H1 (cell line): ENCODE data around the gene CAD. TPM values are rescaled to one million over a fixed set of nuclear protein-coding genes. Genes with fewer than 3 reads are reported as not detected.

Source experiments
- CTCF ChIA-PET: fragments of 300-600 bp; sonication (Branson Sonifier 250); formaldehyde crosslinking; loops from one replicate; lab custom pipeline; 2021; ENCODE audit not compliant: partially characterized antibody; lab: Charles Lee
- POLR2A ChIA-PET: fragments of 300-600 bp; sonication (Branson Sonifier 250); formaldehyde crosslinking; loops from one replicate; lab custom pipeline; 2021; ENCODE audit warnings: inconsistent platforms; ENCODE audit not compliant: partially characterized antibody; lab: Charles Lee
- DNase-seq, 2 experiments: peaks; one replicate each; pipeline versions ENCODE4 v3.0.0 to v3.0.0-alpha.2; 2010 to 2022; ENCODE audit warnings: low spot score in 2 of 2, low read depth in 1 of 2, mixed read lengths in 1 of 2
- FAIRE-seq: peaks from 2 replicates; lab custom pipeline; 2011; peaks lifted over from hg19 to GRCh38; lab: Jason Lieb, UNC
- H2AFZ ChIP-seq: 2 replicates; pipeline ENCODE4 v1.8.1; 2012; ENCODE audit warnings: low read length, inconsistent platforms
- H2AK5ac ChIP-seq: 2 replicates; pipeline ENCODE4 v1.6.1; 2013; ENCODE audit warnings: low read depth, low read length
- H2BK120ac ChIP-seq: replicated peaks from 2 replicates; pipeline ENCODE3; 2013; ENCODE audit warnings: low read depth, low read length, inconsistent platforms
- H2BK12ac ChIP-seq: 2 replicates; pipeline ENCODE4 v1.6.1; 2013; ENCODE audit warnings: low read depth, low read length
- H2BK15ac ChIP-seq: 2 replicates; pipeline ENCODE4 v1.6.1; 2013; ENCODE audit warnings: low read length
- H2BK20ac ChIP-seq: 2 replicates; pipeline ENCODE4 v1.6.1; 2013; ENCODE audit warnings: low read length
- H2BK5ac ChIP-seq: 2 replicates; pipeline ENCODE4 v1.6.1; 2013; ENCODE audit warnings: low read depth, low read length
- H3K14ac ChIP-seq: 2 replicates; pipeline ENCODE4 v1.6.1; 2013; ENCODE audit warnings: inconsistent platforms; ENCODE audit not compliant: insufficient read length
- H3K18ac ChIP-seq: 2 replicates; pipeline ENCODE4 v1.6.1; 2013; ENCODE audit warnings: low read length; ENCODE audit errors: extremely low read depth
- H3K23ac ChIP-seq: 2 replicates; pipeline ENCODE4 v1.6.1; 2013; ENCODE audit warnings: inconsistent platforms; ENCODE audit not compliant: insufficient read length
- H3K23me2 ChIP-seq: 2 replicates; pipeline ENCODE4 v1.6.1; 2013; ENCODE audit warnings: low read depth, low read length
- H3K27ac ChIP-seq: 2 replicates; pipeline ENCODE4 v1.6.1; 2011; ENCODE audit warnings: low read depth, low read length, inconsistent platforms
- H3K27me3 ChIP-seq, 4 experiments: replicated peaks in 1 of 4; 1 replicate in 1 of 4; 2 replicates in 3 of 4; pipeline versions ENCODE4 v1.6.1 to v1.8.1; 2011 to 2013; ENCODE audit warnings: low read length in 3 of 4, mild to moderate bottlenecking in 3 of 4, inconsistent platforms in 2 of 4, mixed read lengths in 2 of 4, moderate library complexity in 1 of 4; ENCODE audit not compliant: control insufficient read depth in 3 of 4, insufficient read depth in 3 of 4; ENCODE audit errors: extremely low read depth in 1 of 4
- H3K36me3 ChIP-seq, 4 experiments: 2 replicates each; pipeline versions ENCODE4 v1.6.1 to v1.8.1; 2011 to 2013; ENCODE audit warnings: mild to moderate bottlenecking in 4 of 4, low read length in 3 of 4, moderate library complexity in 2 of 4, control low read depth in 1 of 4, inconsistent platforms in 1 of 4; ENCODE audit not compliant: insufficient read depth in 4 of 4, control insufficient read depth in 2 of 4
- H3K4ac ChIP-seq: replicated peaks from 2 replicates; pipeline ENCODE3; 2013; ENCODE audit warnings: low read length, low read depth, mixed read lengths, inconsistent platforms; ENCODE audit not compliant: insufficient read length
- H3K4me1 ChIP-seq, 4 experiments: replicated peaks in 1 of 4; 1 replicate in 1 of 4; 2 replicates in 3 of 4; pipeline versions ENCODE4 v1.6.1 to v1.8.1; 2011 to 2013; ENCODE audit warnings: low read length in 3 of 4, inconsistent platforms in 2 of 4, mixed read lengths in 1 of 4; ENCODE audit not compliant: insufficient read depth in 4 of 4, control insufficient read depth in 3 of 4
- H3K4me2 ChIP-seq, 2 experiments: 2 replicates each; pipeline versions ENCODE4 v1.6.1 to v1.8.1; 2011 to 2013; ENCODE audit warnings: low read depth in 2 of 2, low read length in 2 of 2, control low read depth in 1 of 2, inconsistent platforms in 1 of 2, mild to moderate bottlenecking in 1 of 2; ENCODE audit not compliant: insufficient read depth in 1 of 2
- H3K4me3 ChIP-seq, 4 experiments: fragments of 200-600, 300-600 bp in 1 of 4; sonication (generic), shearing (Covaris generic), sonication (Bioruptor Twin) in 1 of 4; 2 replicates each; pipeline versions ENCODE4 v1.5.1 to v1.8.1; 2011 to 2016; ENCODE audit warnings: low read length in 4 of 4, low read depth in 3 of 4, control low read depth in 2 of 4, inconsistent platforms in 2 of 4, mild to moderate bottlenecking in 2 of 4, mixed read lengths in 1 of 4, moderate library complexity in 1 of 4; ENCODE audit not compliant: insufficient read depth in 2 of 4; ENCODE audit errors: extremely low read depth in 1 of 4
- H3K56ac ChIP-seq: replicated peaks from 2 replicates; pipeline ENCODE3; 2013; ENCODE audit warnings: low read depth, mild to moderate bottlenecking, mixed read lengths, low read length, inconsistent platforms; ENCODE audit not compliant: insufficient read length
- H3K79me1 ChIP-seq: 2 replicates; pipeline ENCODE4 v1.6.1; 2013; ENCODE audit warnings: low read depth, low read length, control low read depth
- H3K79me2 ChIP-seq, 2 experiments: 2 replicates each; pipeline versions ENCODE4 v1.6.1 to v1.8.1; 2012 to 2013; ENCODE audit warnings: low read length in 2 of 2, mild to moderate bottlenecking in 2 of 2, inconsistent platforms in 1 of 2; ENCODE audit not compliant: insufficient read depth in 2 of 2, control insufficient read depth in 1 of 2
- H3K9ac ChIP-seq, 4 experiments: replicated peaks in 1 of 4; 1 replicate in 1 of 4; 2 replicates in 3 of 4; pipeline versions ENCODE4 v1.6.1 to v1.8.1; 2011 to 2013; ENCODE audit warnings: low read depth in 3 of 4, low read length in 3 of 4, control low read depth in 2 of 4, mild to moderate bottlenecking in 2 of 4, moderate library complexity in 2 of 4, inconsistent platforms in 1 of 4; ENCODE audit errors: extremely low read depth in 1 of 4
- H3K9me3 ChIP-seq, 2 experiments: 2 replicates each; pipeline versions ENCODE4 v1.6.1 to v1.8.1; 2012 to 2013; ENCODE audit warnings: mild to moderate bottlenecking in 2 of 2, moderate library complexity in 2 of 2, control low read depth in 1 of 2, inconsistent platforms in 1 of 2, low read depth in 1 of 2, low read length in 1 of 2, mixed read lengths in 1 of 2; ENCODE audit not compliant: insufficient read depth in 2 of 2
- H4K20me1 ChIP-seq, 2 experiments: replicated peaks in 1 of 2; 2 replicates each; pipeline versions ENCODE3 to v1.8.1; 2011 to 2013; ENCODE audit warnings: inconsistent platforms in 2 of 2, low read length in 2 of 2, mild to moderate bottlenecking in 1 of 2; ENCODE audit not compliant: insufficient read depth in 2 of 2, control insufficient read depth in 1 of 2
- H4K5ac ChIP-seq: 2 replicates; pipeline ENCODE4 v1.6.1; 2013; ENCODE audit warnings: low read length, low read depth, mixed read lengths, inconsistent platforms; ENCODE audit not compliant: insufficient read length
- H4K8ac ChIP-seq: 2 replicates; pipeline ENCODE4 v1.8.0; 2013; ENCODE audit warnings: mild to moderate bottlenecking, moderate library complexity, low read length, inconsistent platforms; ENCODE audit not compliant: insufficient read depth; ENCODE audit errors: extremely low read depth
- H4K91ac ChIP-seq: replicated peaks from 2 replicates; pipeline ENCODE3; 2013; ENCODE audit warnings: low read length, mixed read lengths, inconsistent platforms; ENCODE audit not compliant: insufficient read length
- CBX8 ChIP-seq: fragments of 300-800, 300-1000 bp; sonication (generic); IDR thresholded peaks from 2 replicates; pipeline ENCODE4 v1.7.1; 2016; ENCODE audit warnings: low read depth, low read length, borderline replicate concordance
- HDAC2 ChIP-seq, 2 experiments: fragments of 300-600 bp in 1 of 2; sonication (generic) in 1 of 2; IDR thresholded peaks; 2 replicates each; pipeline ENCODE4 v1.6.1; 2011 to 2012; ENCODE audit warnings: low read depth in 2 of 2, low read length in 2 of 2, mild to moderate bottlenecking in 2 of 2, moderate library complexity in 2 of 2, borderline replicate concordance in 1 of 2, inconsistent platforms in 1 of 2
- SAP30 ChIP-seq: fragments of 300-600 bp; sonication (generic); IDR thresholded peaks from 2 replicates; pipeline ENCODE4 v1.7.1; 2012; ENCODE audit warnings: low read length, moderate library complexity, mild to moderate bottlenecking, inconsistent platforms; ENCODE audit not compliant: insufficient read depth, insufficient replicate concordance
- SP1 ChIP-seq: IDR thresholded peaks from 2 replicates; pipeline ENCODE4 v1.6.1; 2011; ENCODE audit warnings: low read depth, low read length
- TCF12 ChIP-seq: IDR thresholded peaks from 2 replicates; pipeline ENCODE4 v1.6.1; 2011; ENCODE audit warnings: low read depth, mild to moderate bottlenecking, low read length
- WGBS, 2 experiments: shearing (Covaris generic) in 1 of 2; methylation state at CpG; one replicate each; pipeline versions ENCODE4 v1.1.6 to v1.1.7; 2013 to 2015; ENCODE audit warnings: low lambda C conversion rate in 2 of 2, mixed read lengths in 2 of 2, inconsistent platforms in 1 of 2, low coverage in 1 of 2, missing lambda C conversion rate in 1 of 2; ENCODE audit not compliant: insufficient replicate concordance in 2 of 2, insufficient coverage in 1 of 2, insufficient read length in 1 of 2; ENCODE audit errors: extremely low coverage in 1 of 2, missing lambda C conversion rate in 1 of 2; 5-methylcytosine and 5-hydroxymethylcytosine counted together
- polyA plus RNA-seq, 7 experiments: library from polyadenylated mRNA; depleted of rRNA in 3 of 7; stranded (reverse) in 5 of 7; unstranded in 2 of 7; fragments of >200 nt in 5 of 7; fragments of 200-250 nt in 2 of 7; gene quantifications; 1 replicate in 5 of 7; 2 replicates in 1 of 7; 4 replicates in 1 of 7; pipeline versions ENCODE4 v1.2.1 to v1.2.3, GENCODE V29; 2011 to 2013; ENCODE audit warnings: missing spikeins in 2 of 7, mixed read lengths in 2 of 7
- total RNA-seq: library from RNA; stranded (reverse); fragmentation: NEBNext Ultra II Directional; extraction: Animal tissue kit (Norgen Biotek cat#: 25700); gene quantifications from 2 replicates; pipeline ENCODE4 v1.2.1, GENCODE V29; 2021
- TF ChIP-seq, protein P1 (sequence below): IDR thresholded peaks from 2 replicates; pipeline ENCODE4 v1.6.1; 2011; ENCODE audit warnings: low read depth, mild to moderate bottlenecking, low read length; ENCODE audit not compliant: insufficient read depth

Gene CAD
- total and polyA plus RNA-seq, 2 of the 8 experiments (the other 6 are each of a cell fraction or from before 2014, with no cell fraction given), result 130 to 146 TPM

GRCh38 chr2:27182346-27182745, 34.8 kb upstream of the CAD start:
- no peaks in the 10 kb centered on the region for H3K79me1 ChIP-seq
- H2BK5ac ChIP-seq, result no peak overlapping the region
- H3K27ac ChIP-seq, result no peak overlapping the region
- no peak overlapping the region for H2BK12ac ChIP-seq
- H3K14ac ChIP-seq, result no peak overlapping the region
- no peaks in the 10 kb centered on the region for H3K36me3 ChIP-seq
- no peak overlapping the region for H4K8ac ChIP-seq
- H2BK15ac ChIP-seq, result no peak overlapping the region
- H3K27me3 ChIP-seq, result no peaks in the 10 kb centered on the region
- no peak overlapping the region for H2BK120ac ChIP-seq
- TF ChIP-seq CBX8 (no peak), TCF12 (no peak), SAP30 (no peak), SP1 (no peak), HDAC2 (IDR thresholded peaks at IDR 0.05; ENCODE audit: borderline replicate concordance in 1 of 2, low read depth in 2 of 2, low read length in 2 of 2) (no peak)
- TF ChIP-seq, protein P1, sequence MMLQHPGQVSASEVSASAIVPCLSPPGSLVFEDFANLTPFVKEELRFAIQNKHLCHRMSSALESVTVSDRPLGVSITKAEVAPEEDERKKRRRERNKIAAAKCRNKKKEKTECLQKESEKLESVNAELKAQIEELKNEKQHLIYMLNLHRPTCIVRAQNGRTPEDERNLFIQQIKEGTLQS, result no peak
- H2AK5ac ChIP-seq, result no peak overlapping the region
- no peak overlapping the region for H3K4me3 ChIP-seq
- CTCF ChIA-PET, result interaction anchor here (0.9 to 4.5 kb wide), 7 partner anchors 9 to 220 kb away, joined by 3 to 33 read pairs (median 4); partner anchors contain the start of gene TRIM54
- no peak overlapping the region for H2BK20ac ChIP-seq
- 74% methylated on average over 4 of the region's 4 CpGs; no CpG with 5 or more reads in 1 of the 2 experiments for WGBS, 2 experiments
- H3K4me1 ChIP-seq, result no peaks in the 10 kb centered on the region
- H2AFZ ChIP-seq, result 0 out of 2 replicates have a peak overlapping the region, but pooled peaks have one; percentile 52
- H3K23me2 ChIP-seq, result no peaks in the 10 kb centered on the region
- DNase-seq (no peak), FAIRE-seq (no peak)
- no peaks in the 10 kb centered on the region for H3K79me2 ChIP-seq
- H3K56ac ChIP-seq, result no peak overlapping the region
- H3K4me2 ChIP-seq, result no peak overlapping the region
- no peak overlapping the region for H4K5ac ChIP-seq
- no peak overlapping the region for H3K4ac ChIP-seq
- H4K20me1 ChIP-seq, result no peaks in the 10 kb centered on the region
- H4K91ac ChIP-seq, result no peak overlapping the region
- POLR2A ChIA-PET, result no interaction called here
- no peak overlapping the region for H3K9ac ChIP-seq
- H3K23ac ChIP-seq, result no peak overlapping the region
- H3K18ac ChIP-seq, result no peak overlapping the region
- no peaks in the 10 kb centered on the region for H3K9me3 ChIP-seq
